ENCODE measurements around the gene WRAP73. TPM values are rescaled to one million over a fixed set of nuclear protein-coding genes. Genes with fewer than 3 reads are reported as not detected.

WRAP73 gene
- total RNA-seq, 1 donor from 2014 or later = 26.7 TPM

DNA sequence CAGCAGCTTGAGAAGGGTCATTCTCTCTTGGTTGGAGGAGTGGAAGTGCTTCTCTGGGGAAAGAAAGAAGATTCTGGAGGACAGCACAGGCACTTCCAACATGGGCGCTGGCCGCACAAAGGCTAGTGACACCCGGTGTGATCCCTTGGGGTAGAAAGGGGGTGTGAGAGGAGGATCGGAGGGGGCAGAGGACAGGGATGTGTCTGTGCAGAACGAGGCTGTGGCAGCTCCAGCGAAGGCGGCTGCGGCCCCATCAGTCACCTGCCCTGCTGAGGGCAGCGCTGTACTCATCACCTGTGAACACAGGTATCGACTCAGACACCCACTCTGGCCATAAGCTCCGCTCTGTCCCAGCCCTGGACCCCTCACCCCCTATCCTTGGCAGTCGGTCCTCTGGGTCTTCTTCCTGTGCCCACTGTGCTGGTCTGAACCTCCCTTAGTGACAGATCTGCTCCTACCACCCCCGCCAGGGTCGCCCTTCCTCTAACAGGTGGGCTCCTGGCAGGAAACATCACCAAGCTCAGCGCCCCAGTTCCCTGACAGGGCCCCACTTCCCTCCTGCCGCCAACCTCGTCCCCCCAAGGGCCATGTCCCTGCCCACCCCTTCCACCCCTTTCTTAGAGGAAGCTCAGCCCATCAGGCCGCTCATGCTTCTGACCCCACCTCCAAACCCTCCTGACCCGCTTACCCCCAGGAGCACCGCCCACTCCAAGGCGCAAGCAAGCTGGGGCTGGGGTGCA lies 22.5 kb upstream of the WRAP73 start:
- Mint-ChIP-seq H3K27me3 (peaks cover 26% of the 10 kb centered on the region), H3K27ac (no peak overlapping the region), H3K4me3 (no peak overlapping the region), H3K36me3 (no peaks in the 10 kb centered on the region), H3K9me3 (no peaks in the 10 kb centered on the region), H3K4me1 (ENCODE audit: unreplicated experiment) (peaks cover 5% of the 10 kb centered on the region)
- DNase-seq (ENCODE audit: extremely low spot score, unreplicated experiment) = no peak
- TF ChIP-seq, protein P1, sequence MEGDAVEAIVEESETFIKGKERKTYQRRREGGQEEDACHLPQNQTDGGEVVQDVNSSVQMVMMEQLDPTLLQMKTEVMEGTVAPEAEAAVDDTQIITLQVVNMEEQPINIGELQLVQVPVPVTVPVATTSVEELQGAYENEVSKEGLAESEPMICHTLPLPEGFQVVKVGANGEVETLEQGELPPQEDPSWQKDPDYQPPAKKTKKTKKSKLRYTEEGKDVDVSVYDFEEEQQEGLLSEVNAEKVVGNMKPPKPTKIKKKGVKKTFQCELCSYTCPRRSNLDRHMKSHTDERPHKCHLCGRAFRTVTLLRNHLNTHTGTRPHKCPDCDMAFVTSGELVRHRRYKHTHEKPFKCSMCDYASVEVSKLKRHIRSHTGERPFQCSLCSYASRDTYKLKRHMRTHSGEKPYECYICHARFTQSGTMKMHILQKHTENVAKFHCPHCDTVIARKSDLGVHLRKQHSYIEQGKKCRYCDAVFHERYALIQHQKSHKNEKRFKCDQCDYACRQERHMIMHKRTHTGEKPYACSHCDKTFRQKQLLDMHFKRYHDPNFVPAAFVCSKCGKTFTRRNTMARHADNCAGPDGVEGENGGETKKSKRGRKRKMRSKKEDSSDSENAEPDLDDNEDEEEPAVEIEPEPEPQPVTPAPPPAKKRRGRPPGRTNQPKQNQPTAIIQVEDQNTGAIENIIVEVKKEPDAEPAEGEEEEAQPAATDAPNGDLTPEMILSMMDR (conservative IDR thresholded peaks at IDR 0.05) = no peak

DNA sequence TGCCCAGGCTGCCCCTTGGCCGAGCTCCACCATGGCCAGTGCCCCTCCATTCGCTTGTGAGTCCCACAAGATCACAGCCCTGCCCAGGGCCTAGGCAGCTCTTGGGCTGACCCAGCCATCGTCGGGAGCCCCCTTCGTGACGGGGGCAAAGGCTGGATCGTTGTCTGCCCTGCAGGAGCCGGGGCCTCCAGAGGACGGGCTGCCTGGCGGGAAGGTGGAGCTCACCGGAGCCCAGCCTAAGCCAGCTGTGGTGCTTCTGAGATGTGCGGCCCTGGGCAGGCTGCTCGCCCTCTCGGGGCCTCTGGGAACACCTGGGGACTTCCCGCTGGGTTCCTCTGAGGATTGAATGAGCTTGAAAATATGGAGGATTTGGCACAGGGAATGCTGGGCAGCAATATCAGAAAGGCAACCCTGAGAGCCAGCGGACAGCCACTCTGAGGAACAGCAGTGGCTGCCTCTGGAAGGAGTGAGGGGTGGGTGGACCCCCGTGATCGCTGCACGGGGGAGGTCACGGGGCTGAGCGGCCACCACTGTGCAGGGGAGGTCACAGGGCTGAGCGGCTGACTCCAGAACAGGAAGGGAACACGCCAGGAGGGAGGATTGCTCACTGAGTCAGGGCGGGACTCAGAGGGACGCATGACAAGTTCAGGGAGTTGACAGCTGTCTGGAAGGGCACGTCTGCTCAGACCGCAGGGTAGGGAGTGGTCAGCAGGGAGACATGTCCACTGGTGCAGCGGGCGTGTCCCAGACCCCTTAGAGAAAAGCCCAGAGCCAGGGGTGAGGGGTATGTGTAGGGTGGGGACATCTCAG lies 21.7 kb upstream of the WRAP73 start:
- DNase-seq (ENCODE audit: extremely low spot score, unreplicated experiment) = no peak
- TF ChIP-seq, protein P1 (conservative IDR thresholded peaks at IDR 0.05) = no peak
- no peaks in the 10 kb centered on the region for H3K36me3 Mint-ChIP-seq
- no peak overlapping the region for H3K27ac Mint-ChIP-seq
- no peak overlapping the region for H3K4me3 Mint-ChIP-seq
- H3K27me3 Mint-ChIP-seq = peaks cover 30% of the 10 kb centered on the region
- H3K9me3 Mint-ChIP-seq = no peaks in the 10 kb centered on the region
- H3K4me1 Mint-ChIP-seq (ENCODE audit: unreplicated experiment) = peaks cover 5% of the 10 kb centered on the region

DNA sequence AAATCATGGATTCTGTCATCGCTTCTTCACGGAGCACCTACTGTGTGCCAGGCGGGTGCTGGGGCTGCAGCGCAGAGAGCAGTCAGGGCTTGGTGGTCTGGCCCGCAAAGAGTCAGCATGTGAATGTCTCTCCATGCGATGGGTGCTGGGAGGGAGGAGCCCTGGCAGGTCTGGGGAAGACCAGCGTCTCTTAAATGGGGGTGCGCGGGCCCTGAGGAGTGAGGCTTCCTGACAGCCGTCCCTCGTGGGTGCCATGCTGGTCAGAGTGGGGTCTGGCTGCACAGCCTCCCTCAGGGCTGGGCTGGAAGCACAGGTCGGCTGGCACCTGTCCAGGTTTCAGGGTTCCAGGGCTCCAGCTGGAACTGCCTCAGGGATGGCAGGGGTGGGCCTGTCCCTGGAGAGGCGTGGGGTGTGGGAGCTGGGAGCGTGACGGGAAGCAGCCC lies 20.9 kb upstream of the WRAP73 start:
- Mint-ChIP-seq H3K4me3 (no peak overlapping the region), H3K27me3 (peaks cover 34% of the 10 kb centered on the region), H3K36me3 (no peaks in the 10 kb centered on the region), H3K4me1 (ENCODE audit: unreplicated experiment) (peaks cover 5% of the 10 kb centered on the region), H3K27ac (no peak overlapping the region), H3K9me3 (no peaks in the 10 kb centered on the region)
- DNase-seq (ENCODE audit: extremely low spot score, unreplicated experiment) = no peak
- TF ChIP-seq, protein P1 (conservative IDR thresholded peaks at IDR 0.05) = no peak

DNA sequence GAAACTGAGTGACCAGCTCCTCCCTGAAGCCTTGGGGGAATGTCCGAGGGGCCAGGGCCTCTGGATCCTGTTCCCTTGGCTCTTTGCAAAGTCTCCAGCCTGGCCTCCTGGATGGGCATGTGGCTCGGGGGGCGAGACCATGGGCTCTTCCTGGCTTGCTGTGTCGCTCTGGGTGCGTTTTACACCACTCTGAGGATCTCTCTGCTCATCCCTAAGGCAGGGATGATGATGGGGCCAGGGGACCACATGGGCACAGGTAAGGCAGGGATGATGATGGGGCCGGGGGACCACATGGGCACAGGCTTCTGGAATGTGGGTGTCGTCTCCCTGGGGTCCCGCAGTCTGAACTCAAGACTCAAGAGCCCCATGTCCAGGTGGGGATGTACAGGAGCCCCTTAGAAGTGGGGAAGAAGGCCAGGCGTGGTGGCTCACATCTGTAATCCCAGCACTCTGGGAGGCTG lies 20.1 kb upstream of the WRAP73 start:
- no peak for DNase-seq (ENCODE audit: extremely low spot score, unreplicated experiment)
- H3K36me3 Mint-ChIP-seq = no peaks in the 10 kb centered on the region
- H3K27ac Mint-ChIP-seq = no peak overlapping the region

GRCh38 chr1:3669421-3669821 lies 19.5 kb upstream of the WRAP73 start:
- DNase-seq (ENCODE audit: extremely low spot score, unreplicated experiment) = no peak
- peaks cover 39% of the 10 kb centered on the region for H3K27me3 Mint-ChIP-seq
- no peak overlapping the region for H3K4me3 Mint-ChIP-seq
- no peak overlapping the region for H3K27ac Mint-ChIP-seq
- TF ChIP-seq, protein P1 (conservative IDR thresholded peaks at IDR 0.05) = no peak
- no peaks in the 10 kb centered on the region for H3K9me3 Mint-ChIP-seq
- no peaks in the 10 kb centered on the region for H3K36me3 Mint-ChIP-seq
- H3K4me1 Mint-ChIP-seq (ENCODE audit: unreplicated experiment) = peaks cover 5% of the 10 kb centered on the region

More for the DNA sequence above, 20.1 kb upstream of the WRAP73 start:
- Mint-ChIP-seq H3K4me1 (ENCODE audit: unreplicated experiment) (peaks cover 5% of the 10 kb centered on the region), H3K9me3 (no peaks in the 10 kb centered on the region), H3K4me3 (no peak overlapping the region), H3K27me3 (peaks cover 38% of the 10 kb centered on the region)
- TF ChIP-seq, protein P1 (conservative IDR thresholded peaks at IDR 0.05) = no peak
